SJSA1 (cell line): Measurements from ENCODE around the gene PLG. TPM values are rescaled to one million over a fixed set of nuclear protein-coding genes. Genes with fewer than 3 reads are reported as not detected.
"Not testable (repeated sequence)": the region's sequence is repeated elsewhere in the genome, so short reads cannot be mapped to it uniquely, and the experiment has no call there.

Source experiments
- DNase-seq, 2 experiments: peaks; one replicate each; pipeline ENCODE4 v3.0.0-alpha.2; 2015 to 2020; ENCODE audit warnings: low spot score in 2 of 2, low read depth in 1 of 2
- H3K27ac ChIP-seq: fragments of 250-450 bp; sonication (Bioruptor Pico); 2 replicates; pipeline ENCODE4 v1.5.1; 2020; ENCODE audit warnings: mild to moderate bottlenecking, moderate library complexity
- H3K27me3 ChIP-seq: fragments of 250-450 bp; sonication (Bioruptor Pico); replicated peaks from 2 replicates; pipeline ENCODE4 v1.5.1; 2020; ENCODE audit warnings: mild to moderate bottlenecking, moderate library complexity
- H3K36me3 ChIP-seq: fragments of 250-450 bp; sonication (Bioruptor Pico); 2 replicates; pipeline ENCODE4 v1.5.1; 2020; ENCODE audit warnings: mild to moderate bottlenecking
- H3K4me1 ChIP-seq: fragments of 250-450 bp; sonication (Bioruptor Pico); replicated peaks from 2 replicates; pipeline ENCODE4 v1.6.1; 2021; ENCODE audit warnings: mild to moderate bottlenecking
- H3K4me3 ChIP-seq: fragments of 250-450 bp; sonication (Bioruptor Pico); 2 replicates; pipeline ENCODE4 v1.5.1; 2020; ENCODE audit warnings: mild to moderate bottlenecking
- H3K9me3 ChIP-seq: fragments of 250-450 bp; sonication (Bioruptor Pico); replicated peaks from 2 replicates; pipeline ENCODE4 v1.5.1; 2020; ENCODE audit warnings: mild to moderate bottlenecking
- total RNA-seq: library from RNA; depleted of rRNA; stranded (reverse); fragments of >200 nt; shearing (Covaris generic); gene quantifications from 2 replicates; pipeline ENCODE4 v1.2.3, GENCODE V29; 2014; rRNA removed

Gene PLG
- not detected in 2 replicates for total RNA-seq

DNA sequence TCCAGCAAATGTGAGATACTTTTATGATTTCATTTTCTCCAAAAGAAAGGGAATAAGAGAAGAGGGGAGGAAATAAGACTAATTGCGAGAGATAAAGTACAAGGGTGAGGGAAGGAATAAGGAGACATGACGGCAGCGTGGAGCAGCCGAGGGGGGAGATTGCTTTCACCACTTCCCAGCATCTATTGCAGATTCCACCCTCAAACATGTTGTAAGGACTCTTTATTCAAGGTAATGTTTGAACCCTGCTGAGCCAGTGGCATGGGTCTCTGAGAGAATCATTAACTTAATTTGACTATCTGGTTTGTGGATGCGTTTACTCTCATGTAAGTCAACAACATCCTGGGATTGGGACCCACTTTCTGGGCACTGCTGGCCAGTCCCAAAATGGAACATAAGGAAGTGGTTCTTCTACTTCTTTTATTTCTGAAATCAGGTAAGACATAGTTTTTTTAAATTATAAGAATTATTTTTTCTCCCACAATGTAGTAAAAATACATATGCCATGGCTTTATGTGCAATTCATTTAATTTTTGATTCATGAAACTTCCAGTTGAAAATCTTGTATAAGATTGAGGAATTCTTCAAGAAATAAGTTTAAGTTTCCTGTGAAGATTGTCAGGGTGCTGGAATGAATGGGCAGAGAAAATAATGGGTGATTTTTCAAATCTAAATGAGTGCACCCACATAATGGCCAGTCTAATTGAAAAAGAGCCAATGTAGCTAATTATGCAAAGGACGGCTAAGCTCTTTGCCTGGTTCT, at the start of gene PLG:
Gene PLG, plus strand, starts transcription at position 327 of the 763 bp plus-strand sequence. Its CDS starts 61 bp downstream, at position 388.
- H3K36me3 ChIP-seq, DNase-seq, H3K27me3 ChIP-seq, H3K27ac ChIP-seq, H3K4me1 ChIP-seq, H3K4me3 ChIP-seq, H3K9me3 ChIP-seq: not testable (repeated sequence)

DNA sequence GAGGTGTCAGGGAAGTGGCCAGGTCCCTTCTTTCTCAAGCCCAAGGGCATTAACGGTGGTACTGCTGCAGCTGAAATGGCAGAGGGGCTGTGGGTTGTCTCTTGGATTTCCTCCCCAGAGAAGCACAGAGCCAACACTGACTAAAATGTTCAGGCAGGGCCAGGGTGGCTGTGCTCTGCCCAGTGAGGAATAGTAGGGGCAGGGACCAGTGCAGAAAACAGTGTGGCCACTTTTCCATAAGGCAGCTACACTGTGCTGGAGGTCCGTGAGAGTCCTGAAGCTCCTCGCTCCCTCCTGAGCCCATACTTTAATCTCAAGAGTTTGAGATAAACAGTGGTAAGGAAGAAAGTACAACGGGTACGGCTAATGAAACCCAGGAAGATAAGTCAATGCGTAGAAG, 42.5 kb upstream of the PLG start:
- no peak for DNase-seq
- H3K4me1 ChIP-seq: no peaks in the 10 kb centered on the region
- H3K36me3 ChIP-seq: no peaks in the 10 kb centered on the region
- H3K27me3 ChIP-seq: no peaks in the 10 kb centered on the region
- H3K9me3 ChIP-seq: no peaks in the 10 kb centered on the region; the same call in 1 of the 2 replicates
- no peak overlapping the region for H3K4me3 ChIP-seq
- no peak overlapping the region for H3K27ac ChIP-seq

DNA sequence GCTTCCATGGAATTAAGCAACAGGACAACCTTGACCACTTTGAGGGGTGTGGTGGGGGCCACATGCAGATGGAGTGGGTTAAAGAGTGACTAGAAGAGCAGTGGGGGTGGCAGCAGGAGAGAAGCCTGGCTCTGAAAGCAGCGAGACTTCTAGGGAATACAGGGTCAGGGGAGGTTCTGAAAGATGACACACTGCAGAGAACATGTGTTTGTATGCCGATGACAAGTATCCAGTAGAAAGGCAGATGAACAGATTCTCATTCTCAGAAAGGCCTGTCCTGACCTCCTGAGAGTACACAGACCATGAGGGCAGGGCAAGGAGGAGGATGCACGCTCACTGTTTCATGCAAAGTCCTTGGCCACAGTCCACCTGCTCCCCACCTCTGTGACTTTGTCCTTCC, 40.8 kb upstream of the PLG start:
- DNase-seq: no peak
- Histone ChIP-seq H3K4me1 (no peaks in the 10 kb centered on the region), H3K27ac (no peak overlapping the region), H3K27me3 (no peaks in the 10 kb centered on the region), H3K9me3 (no peaks in the 10 kb centered on the region), H3K36me3 (no peaks in the 10 kb centered on the region), H3K4me3 (no peak overlapping the region)

DNA sequence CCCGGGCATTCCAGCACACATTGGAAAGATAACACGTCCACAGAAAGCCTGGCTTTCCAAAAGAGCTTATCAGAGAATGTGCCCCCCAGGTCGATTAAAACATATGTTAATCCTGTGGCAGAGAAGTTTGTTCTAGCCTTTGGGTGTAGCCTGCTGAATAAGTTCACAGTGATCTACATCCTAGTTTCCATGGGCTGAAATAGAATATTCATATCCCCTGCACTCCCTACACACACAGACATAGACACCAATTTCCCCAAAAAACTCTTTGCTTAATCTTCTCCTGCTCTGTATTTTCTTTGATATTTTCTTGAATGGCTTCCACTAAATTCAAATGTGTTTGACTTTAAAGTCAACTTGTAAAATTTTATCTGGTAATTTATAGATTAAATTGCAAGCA, 39.6 kb upstream of the PLG start:
- no peak overlapping the region for H3K27ac ChIP-seq
- no peaks in the 10 kb centered on the region for H3K27me3 ChIP-seq
- H3K4me1 ChIP-seq: no peaks in the 10 kb centered on the region
- no peaks in the 10 kb centered on the region for H3K9me3 ChIP-seq
- no peak for DNase-seq
- no peak overlapping the region for H3K4me3 ChIP-seq
- H3K36me3 ChIP-seq: no peaks in the 10 kb centered on the region

DNA sequence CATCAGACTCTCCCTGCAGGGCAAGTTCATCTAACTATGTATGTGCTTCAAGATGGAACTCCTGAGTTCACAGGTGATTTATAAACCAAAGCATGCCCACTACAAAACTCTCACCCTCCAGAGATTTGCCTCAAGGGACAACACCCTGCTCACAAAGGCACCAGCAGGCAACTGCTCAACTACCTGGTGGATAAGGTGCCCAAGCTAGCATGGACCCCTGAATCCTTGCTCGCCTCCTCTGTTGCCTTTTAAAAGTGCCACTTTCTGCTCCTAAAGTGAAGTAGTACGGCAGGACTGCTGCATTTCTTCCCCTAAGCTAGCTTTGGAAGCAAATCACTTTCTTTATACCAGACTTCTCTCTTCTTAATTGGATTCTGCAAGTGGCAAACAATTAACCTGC, 39.2 kb upstream of the PLG start:
- Histone ChIP-seq H3K36me3 (no peaks in the 10 kb centered on the region), H3K27ac (no peak overlapping the region), H3K27me3 (no peaks in the 10 kb centered on the region), H3K9me3 (no peaks in the 10 kb centered on the region), H3K4me1 (no peaks in the 10 kb centered on the region), H3K4me3 (no peak overlapping the region)
- no peak for DNase-seq

DNA sequence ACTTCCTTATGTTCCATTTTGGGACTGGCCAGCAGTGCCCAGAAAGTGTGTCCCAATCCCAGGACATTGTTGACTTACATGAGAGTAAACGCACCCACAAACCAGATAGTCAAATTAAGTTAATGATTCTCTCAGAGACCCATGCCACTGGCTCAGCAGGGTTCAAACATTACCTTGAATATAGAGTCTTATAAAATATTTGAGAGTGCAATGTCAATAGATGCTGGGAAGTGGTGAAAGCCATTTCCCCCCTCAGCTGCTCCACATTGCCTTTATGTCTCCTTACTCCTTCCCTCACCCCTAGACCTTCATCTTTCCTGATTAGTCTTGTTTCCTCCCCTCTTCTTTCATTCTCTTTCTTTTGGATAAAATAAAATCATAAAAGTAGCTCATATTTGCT, 37.8 kb upstream of the PLG start, which contains the start of gene LPA:
Gene LPA, minus strand, starts transcription at position 78 of the 400 bp plus-strand sequence. Its CDS starts 61 bp downstream, at position 17.
- H3K27me3 ChIP-seq, H3K27ac ChIP-seq, H3K4me1 ChIP-seq, DNase-seq, H3K4me3 ChIP-seq, H3K36me3 ChIP-seq, H3K9me3 ChIP-seq: not testable (repeated sequence)

DNA sequence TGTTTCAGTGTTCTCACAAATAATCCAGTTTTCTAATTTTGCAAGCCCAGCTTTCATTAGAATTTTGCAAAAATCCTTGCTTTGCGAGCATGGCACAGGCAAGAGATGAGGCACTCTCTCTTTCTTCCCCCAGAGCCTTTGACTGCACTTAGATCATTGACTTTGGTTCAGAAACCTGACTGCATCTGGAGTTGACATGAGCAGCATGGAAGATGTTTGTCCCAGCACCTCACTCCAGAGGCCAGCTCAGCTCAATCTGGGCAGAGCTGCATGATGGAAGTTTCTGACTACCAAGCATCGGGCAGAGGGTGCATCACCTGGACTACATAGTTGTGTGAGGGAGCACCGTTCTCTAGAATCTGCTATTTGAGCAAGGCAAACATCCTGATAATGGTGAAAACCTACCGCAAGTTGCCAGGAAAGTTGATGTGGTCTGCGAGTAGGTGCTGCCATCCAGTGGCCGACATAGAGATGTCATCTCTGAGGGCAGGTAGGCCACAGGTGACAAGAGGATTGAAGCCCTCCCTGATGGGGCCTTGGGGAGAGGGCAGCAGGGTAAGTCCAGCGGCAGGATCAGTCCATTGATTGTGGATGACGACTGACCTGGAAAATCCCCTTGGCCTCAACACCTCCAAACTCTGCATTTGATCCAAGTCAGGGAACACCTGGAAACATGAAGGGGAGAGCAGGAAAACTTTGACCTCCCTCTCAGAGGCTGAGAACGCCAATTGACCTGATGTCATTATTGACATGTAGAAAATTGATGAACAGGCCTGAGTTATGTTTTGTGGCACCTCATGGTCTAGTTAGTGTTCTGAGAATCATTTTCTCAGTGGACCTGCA, 34.2 kb upstream of the PLG start:
- Histone ChIP-seq H3K36me3 (no peaks in the 10 kb centered on the region), H3K27me3 (no peaks in the 10 kb centered on the region), H3K4me1 (no peaks in the 10 kb centered on the region), H3K4me3 (no peak overlapping the region), H3K27ac (no peak overlapping the region), H3K9me3 (0 out of 2 replicates have a peak, but pooled peaks cover 6% of the 10 kb centered on the region)
- no peak for DNase-seq

DNA sequence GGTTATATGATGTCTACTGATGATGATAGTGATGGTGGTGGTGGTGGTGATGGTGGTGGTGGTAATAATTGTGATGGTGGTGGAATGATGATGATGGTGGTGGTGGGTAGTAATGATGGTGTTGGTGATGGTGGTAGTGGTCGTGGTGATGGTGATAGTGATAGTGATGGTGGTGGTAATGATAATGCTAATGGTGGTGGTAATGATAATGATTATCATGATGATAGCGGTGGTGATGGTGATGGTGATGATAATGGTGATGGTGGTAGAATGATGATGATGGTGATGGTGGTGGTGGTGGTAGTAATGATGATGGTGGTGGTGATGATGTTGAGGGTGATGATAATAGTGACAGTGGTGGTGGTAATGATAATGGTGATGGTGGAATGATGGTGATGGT, 33.5 kb upstream of the PLG start:
- 0 out of 2 replicates have a peak, but pooled peaks cover 6% of the 10 kb centered on the region for H3K9me3 ChIP-seq
- H3K36me3 ChIP-seq: no peaks in the 10 kb centered on the region
- no peak for DNase-seq
- no peaks in the 10 kb centered on the region for H3K4me1 ChIP-seq
- no peaks in the 10 kb centered on the region for H3K27me3 ChIP-seq
- no peak overlapping the region for H3K27ac ChIP-seq
- no peak overlapping the region for H3K4me3 ChIP-seq

DNA sequence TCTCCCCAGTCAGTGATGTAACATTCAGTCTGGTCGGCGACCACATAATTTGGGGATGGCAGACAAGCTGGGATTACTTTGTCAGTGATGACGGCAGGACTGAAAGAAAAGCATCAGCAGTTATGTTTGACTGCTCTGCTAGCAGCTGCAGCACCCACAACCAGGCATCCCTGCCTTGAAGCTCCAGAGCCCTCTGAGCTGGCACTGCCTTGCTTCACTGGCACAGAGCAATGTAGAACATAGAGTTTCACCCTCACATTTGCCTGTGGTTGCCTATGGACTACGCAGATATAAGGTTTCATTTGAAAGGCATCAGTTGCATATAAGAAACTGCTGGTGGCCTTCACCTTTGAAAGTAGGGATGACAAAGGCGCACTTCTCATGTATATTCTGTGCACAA, 25.6 kb upstream of the PLG start:
- H3K27me3 ChIP-seq, DNase-seq, H3K9me3 ChIP-seq, H3K4me1 ChIP-seq, H3K4me3 ChIP-seq, H3K36me3 ChIP-seq, H3K27ac ChIP-seq: not testable (repeated sequence)

DNA sequence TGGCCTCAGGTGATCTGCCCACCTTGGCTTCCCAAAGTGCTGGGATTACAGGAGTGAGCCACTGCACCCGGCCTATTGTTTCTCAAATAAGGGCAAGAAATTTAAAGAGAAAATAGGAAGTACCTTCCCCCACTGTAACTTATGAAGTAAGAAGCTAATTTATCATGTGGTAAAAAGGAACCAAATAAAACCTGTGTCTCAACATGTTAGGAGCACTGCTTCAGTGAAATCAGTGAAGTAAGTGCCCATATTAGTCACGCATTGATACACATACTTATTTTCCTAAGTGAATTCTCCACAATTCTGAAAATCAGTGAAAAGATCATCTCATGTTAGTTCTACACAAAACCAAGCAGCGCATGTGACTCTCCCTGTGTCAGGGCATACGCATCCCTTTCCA, 23.8 kb upstream of the PLG start:
- no peaks in the 10 kb centered on the region for H3K4me1 ChIP-seq
- no peak for DNase-seq
- no peak overlapping the region for H3K27ac ChIP-seq
- H3K36me3 ChIP-seq: no peaks in the 10 kb centered on the region
- no peak overlapping the region for H3K4me3 ChIP-seq
- peaks cover 3% of the 10 kb centered on the region; the same call in 1 of the 2 replicates for H3K9me3 ChIP-seq
- H3K27me3 ChIP-seq: no peaks in the 10 kb centered on the region

DNA sequence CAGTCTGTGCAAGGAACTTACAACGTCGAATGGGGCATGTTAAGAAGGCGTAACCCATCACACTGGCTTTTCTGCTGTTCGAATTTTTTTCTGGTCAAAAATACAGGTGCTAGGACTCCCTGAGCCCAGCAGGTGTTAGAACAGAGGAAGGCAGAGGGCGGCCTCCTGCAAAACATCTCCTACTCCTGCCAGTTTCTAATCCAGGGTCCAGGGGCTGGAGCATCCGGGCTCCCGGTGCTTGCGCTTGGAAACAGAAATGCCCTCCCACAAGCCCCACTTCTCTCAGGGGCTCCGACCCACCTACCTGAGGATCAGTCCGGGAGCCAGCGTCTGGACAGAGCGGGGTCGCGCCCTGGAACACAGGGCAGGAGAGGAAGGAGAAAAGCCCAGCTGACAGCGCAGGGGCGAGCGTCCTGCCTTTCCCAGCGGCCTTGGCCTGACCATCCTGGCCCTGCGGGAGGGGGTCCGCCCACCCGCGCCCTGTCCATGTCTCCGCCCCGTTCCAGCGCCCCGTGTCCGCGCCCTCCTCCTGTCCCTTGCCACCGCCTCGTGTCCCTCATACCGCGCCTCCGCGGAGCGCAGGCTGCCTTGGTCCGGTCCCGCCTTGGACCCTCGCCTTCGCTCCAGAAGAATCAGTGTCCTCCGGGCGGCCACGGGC, 23.2 kb upstream of the PLG start:
- Histone ChIP-seq H3K4me1 (no peaks in the 10 kb centered on the region), H3K9me3 (peaks cover under 1% of the 10 kb centered on the region; the same call in 1 of the 2 replicates), H3K4me3 (no peak overlapping the region), H3K27ac (no peak overlapping the region), H3K27me3 (no peaks in the 10 kb centered on the region), H3K36me3 (no peaks in the 10 kb centered on the region)
- DNase-seq: no peak

DNA sequence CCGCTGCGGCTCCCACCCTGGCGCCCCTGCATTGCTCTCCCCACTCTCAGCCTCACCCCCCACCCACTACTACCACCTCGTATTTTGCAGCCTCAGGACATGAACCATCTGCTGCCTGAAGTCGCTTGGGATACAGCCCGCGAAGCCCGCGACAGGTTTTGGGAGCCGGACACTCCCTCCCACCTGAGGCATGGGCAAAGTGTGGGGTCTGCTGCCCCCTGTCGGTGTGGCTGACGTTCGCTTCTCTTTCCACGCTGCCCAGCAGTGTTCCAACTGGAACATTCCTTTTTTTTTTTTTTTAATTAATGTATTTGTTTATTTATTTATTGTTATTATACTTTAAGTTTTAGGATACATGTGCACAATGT, 22.7 kb upstream of the PLG start:
- H3K9me3 ChIP-seq: no peaks in the 10 kb centered on the region; the same call in 1 of the 2 replicates
- no peak overlapping the region for H3K4me3 ChIP-seq
- no peaks in the 10 kb centered on the region for H3K36me3 ChIP-seq
- DNase-seq: no peak
- no peak overlapping the region for H3K27ac ChIP-seq
- H3K27me3 ChIP-seq: no peaks in the 10 kb centered on the region
- H3K4me1 ChIP-seq: no peaks in the 10 kb centered on the region

DNA sequence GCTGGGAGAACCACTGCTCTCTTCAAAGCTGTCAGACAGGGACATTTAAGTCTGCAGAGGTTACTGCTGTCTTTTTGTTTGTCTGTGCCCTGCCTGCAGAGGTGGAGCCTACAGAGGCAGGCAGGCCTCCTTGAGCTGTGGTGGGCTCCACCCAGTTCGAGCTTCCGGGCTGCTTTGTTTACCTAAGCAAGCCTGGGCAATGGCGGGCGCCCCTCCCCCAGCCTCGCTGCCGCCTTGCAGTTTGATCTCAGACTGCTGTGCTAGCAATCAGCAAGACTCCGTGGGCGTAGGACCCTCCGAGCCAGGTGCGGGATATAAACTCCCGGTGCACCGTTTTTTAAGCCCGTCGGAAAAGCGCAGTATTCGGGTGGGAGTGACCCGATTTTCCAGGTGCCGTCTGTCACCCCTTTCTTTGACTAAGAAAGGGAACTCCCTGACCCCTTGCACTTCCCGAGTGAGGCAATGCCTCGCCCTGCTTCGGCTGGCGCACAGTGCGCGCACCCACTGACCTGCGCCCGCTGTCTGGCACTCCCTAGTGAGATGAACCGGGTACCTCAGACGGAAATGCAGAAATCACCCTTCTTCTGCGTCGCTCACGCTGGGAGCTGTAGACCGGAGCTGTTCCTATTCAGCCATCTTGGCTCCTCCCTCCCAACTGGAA, 16.8 kb upstream of the PLG start:
- DNase-seq, H3K4me3 ChIP-seq, H3K9me3 ChIP-seq, H3K27me3 ChIP-seq, H3K36me3 ChIP-seq, H3K4me1 ChIP-seq, H3K27ac ChIP-seq: not testable (repeated sequence)
